Tibial artery (tissue), 4 donors: ENCODE results near the gene CPZ.

ENCODE experiments used
- DNase-seq, 2 donors: peaks; one replicate each; pipeline ENCODE4 v3.0.0-alpha.2; 2019
- H3K27ac ChIP-seq, 2 donors: fragments of 200-600 bp; sonication (generic) in 1 of 2; 1 replicate in 1 of 2; 2 replicates in 1 of 2; pipeline ENCODE4 v1.5.1; 2018 to 2019; ENCODE audit warnings: mild to moderate bottlenecking in 1 of 2
- H3K27me3 ChIP-seq, 2 donors: fragments of 200-600 bp; sonication (generic) in 1 of 2; one replicate each; pipeline versions ENCODE4 v1.5.1 to v1.6.0; 2016 to 2019
- H3K36me3 ChIP-seq, 3 donors: fragments of 200-600 bp; sonication (generic) in 2 of 3; one replicate each; pipeline ENCODE4 v1.5.1; 2016 to 2019; ENCODE audit warnings: mild to moderate bottlenecking in 2 of 3
- H3K4me1 ChIP-seq, 4 donors: fragments of 200-600 bp; sonication (generic) in 2 of 4; 1 replicate in 3 of 4; 2 replicates in 1 of 4; pipeline ENCODE4 v1.5.1; 2016 to 2019
- H3K4me3 ChIP-seq, 2 donors: fragments of 200-600 bp; sonication (generic) in 1 of 2; 1 replicate in 1 of 2; 2 replicates in 1 of 2; pipeline ENCODE4 v1.5.1; 2018 to 2019; ENCODE audit warnings: mild to moderate bottlenecking in 2 of 2
- H3K9me3 ChIP-seq, 3 donors: fragments of 200-600 bp; sonication (generic) in 1 of 3; one replicate each; pipeline ENCODE4 v1.5.1; 2016 to 2019
- intact Hi-C: fragments of 100-400 bp; cut with DNase I; formaldehyde crosslinking; loops from one replicate; pipeline ENCODE4 v1.15.0; 2023; ENCODE audit warnings: low total_unique reads
- TF ChIP-seq, protein P1 (sequence below), 2 experiments: fragments of 200-600 bp in 1 of 2; fragments of 450-650 bp in 1 of 2; IDR thresholded peaks; one replicate each; pipeline ENCODE4 v1.5.1; 2017 to 2019; ENCODE audit warnings: antibody characterized with exemption in 2 of 2, mild to moderate bottlenecking in 1 of 2, moderate library complexity in 1 of 2

The CPZ gene

DNA sequence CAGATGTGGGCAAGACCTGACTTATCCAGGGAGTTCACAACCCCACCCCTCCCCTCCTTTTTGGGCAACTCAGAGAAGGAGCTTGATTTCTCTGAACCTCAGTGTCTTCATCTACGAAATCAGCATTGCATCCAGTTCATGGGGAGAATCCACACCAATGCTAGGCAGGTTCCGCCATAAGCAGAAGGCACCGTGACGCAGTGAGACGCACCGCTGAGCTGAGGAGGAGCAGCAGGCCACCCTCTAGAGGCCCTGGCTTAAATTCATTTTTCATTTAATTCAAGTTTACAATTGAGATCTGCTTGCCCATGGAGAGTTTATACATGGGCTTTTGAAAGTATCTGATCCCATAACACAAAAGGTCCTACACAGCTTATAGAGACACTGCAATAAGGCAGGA lies 55.7 kb downstream of the CPZ start:
- no peaks in the 10 kb centered on the region for H3K36me3 ChIP-seq
- TF ChIP-seq, protein P1, sequence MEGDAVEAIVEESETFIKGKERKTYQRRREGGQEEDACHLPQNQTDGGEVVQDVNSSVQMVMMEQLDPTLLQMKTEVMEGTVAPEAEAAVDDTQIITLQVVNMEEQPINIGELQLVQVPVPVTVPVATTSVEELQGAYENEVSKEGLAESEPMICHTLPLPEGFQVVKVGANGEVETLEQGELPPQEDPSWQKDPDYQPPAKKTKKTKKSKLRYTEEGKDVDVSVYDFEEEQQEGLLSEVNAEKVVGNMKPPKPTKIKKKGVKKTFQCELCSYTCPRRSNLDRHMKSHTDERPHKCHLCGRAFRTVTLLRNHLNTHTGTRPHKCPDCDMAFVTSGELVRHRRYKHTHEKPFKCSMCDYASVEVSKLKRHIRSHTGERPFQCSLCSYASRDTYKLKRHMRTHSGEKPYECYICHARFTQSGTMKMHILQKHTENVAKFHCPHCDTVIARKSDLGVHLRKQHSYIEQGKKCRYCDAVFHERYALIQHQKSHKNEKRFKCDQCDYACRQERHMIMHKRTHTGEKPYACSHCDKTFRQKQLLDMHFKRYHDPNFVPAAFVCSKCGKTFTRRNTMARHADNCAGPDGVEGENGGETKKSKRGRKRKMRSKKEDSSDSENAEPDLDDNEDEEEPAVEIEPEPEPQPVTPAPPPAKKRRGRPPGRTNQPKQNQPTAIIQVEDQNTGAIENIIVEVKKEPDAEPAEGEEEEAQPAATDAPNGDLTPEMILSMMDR (IDR thresholded peaks at IDR 0.05): no peak
- H3K4me3 ChIP-seq: no peak overlapping the region
- H3K27ac ChIP-seq: no peak overlapping the region
- peaks cover 0 to 55% of the 10 kb centered on the region in 2 donors for H3K27me3 ChIP-seq
- no peak for DNase-seq
- no peaks in the 10 kb centered on the region for H3K9me3 ChIP-seq
- intact Hi-C loops: no loop called here
- no peaks in the 10 kb centered on the region for H3K4me1 ChIP-seq

DNA sequence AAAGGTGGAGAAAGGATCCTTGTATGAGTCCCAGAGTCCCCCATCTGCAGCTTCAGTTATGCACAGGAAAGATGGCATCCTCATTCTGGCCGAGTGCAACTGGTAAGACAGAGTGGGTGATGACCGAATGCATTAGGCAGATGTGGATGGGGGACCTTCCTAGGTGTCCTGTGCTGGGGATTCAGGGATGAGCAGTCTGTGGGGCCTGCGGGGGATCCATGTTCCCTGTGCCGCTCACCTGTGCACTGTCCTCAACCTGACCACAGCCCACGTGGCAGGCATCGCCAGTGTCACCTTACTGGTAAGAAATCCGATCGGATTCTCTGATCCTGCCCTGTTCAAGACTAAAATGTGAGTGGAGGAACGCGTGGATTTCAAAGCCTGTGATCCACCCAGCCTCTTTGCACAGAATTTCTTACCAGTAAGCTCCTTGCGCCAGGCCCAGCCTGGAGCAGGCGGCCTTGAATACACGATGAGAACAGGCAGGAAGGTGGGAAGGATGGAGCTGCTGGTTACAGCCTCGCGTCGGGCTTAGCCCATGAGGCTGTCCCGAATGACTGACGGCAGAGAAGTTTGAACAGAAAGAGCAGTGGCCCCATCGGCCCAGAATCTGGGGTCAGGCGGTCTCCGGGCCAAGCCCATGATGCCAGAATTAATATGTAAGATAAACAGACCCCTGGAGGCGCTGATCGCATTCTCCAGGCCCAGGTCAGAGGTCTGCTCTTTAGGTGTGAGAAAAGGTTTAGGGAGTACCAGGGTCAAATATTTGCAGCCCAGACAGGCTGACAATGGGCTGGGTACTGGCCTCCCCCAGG lies 56.5 kb downstream of the CPZ start:
- peak in 1 of 2 donors; percentile 46 for DNase-seq
- intact Hi-C loops: no loop called here
- no peaks in the 10 kb centered on the region for H3K36me3 ChIP-seq

DNA sequence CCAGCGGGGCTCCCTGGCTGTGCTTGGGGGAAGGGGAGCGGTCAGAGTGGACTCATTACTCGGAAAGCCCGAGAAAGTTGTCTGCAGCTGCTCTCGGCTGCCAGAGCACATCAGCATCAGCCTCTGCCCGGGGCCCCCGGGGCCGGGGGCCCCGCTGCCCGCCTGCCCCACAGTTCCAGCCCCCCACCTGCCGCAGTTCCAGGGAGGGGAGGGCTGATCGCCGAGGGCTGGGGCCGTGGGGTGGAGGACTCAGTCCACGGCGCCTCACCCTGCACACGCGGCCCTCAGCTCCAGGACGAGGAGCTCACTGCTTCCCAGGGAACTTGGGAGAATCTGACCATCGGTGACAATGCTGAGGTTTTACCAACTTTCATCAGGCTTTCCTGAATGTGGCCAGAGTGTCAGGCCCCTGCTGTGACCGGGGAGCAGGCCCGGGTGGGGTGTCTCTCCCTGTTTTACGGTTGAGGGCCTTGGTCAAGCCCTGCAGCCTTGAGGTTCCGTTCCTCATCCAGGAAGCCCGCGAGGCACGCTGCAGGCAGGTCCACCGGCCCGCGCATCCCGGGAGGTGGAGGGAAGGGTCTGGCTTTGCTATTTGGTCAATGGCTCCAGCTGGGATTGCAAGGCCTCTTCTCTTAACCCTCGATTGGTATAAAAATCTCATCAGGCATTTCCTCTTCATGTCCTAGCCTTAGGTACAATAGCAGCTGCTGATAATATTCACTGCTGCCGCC lies 57.2 kb downstream of the CPZ start:
- no peaks in the 10 kb centered on the region for H3K4me1 ChIP-seq
- H3K36me3 ChIP-seq: no peaks in the 10 kb centered on the region
- peaks cover 0 to 50% of the 10 kb centered on the region in 2 donors for H3K27me3 ChIP-seq
- no peaks in the 10 kb centered on the region for H3K9me3 ChIP-seq
- TF ChIP-seq, protein P1 (IDR thresholded peaks at IDR 0.05): no peak
- no peak overlapping the region for H3K4me3 ChIP-seq
- H3K27ac ChIP-seq: no peak overlapping the region
- intact Hi-C loops: no loop called here
- DNase-seq: peak in 1 of 2 donors; percentile 20

More for the DNA sequence above, 56.5 kb downstream of the CPZ start:
- Histone ChIP-seq H3K4me3 (no peak overlapping the region), H3K27me3 (peaks cover 0 to 51% of the 10 kb centered on the region in 2 donors), H3K9me3 (no peaks in the 10 kb centered on the region), H3K4me1 (no peaks in the 10 kb centered on the region), H3K27ac (no peak overlapping the region)
- TF ChIP-seq, protein P1 (IDR thresholded peaks at IDR 0.05): no peak

DNA sequence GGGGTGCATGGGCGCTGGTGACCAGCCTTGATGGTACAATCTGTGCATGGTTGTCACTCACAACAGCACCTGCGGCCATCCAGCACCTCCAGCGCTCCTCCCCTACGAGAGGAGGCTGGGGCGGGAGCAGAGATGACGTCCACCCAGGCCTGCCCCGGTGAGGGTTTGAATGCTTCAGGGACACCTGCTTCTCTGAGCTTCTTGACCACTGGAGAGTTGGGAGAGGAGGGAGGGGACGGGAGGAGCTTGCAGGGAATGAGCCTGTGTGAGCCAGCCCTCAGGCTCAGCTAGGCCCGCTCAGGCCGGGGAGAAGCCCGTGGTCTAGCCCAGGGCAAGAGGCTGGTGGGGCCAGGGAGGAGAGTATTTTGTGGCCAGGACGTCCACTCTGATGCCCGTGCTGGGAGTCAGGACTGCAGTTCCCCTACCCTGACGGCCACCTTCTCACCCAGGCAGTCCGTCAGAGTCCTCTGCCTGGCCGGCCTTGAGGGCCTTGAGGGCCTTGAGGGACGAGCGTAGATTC lies 59.2 kb downstream of the CPZ start:
- Histone ChIP-seq H3K36me3 (no peaks in the 10 kb centered on the region), H3K27me3 (peaks cover 0 to 47% of the 10 kb centered on the region in 2 donors), H3K9me3 (no peaks in the 10 kb centered on the region), H3K4me3 (no peak overlapping the region), H3K4me1 (no peaks in the 10 kb centered on the region), H3K27ac (no peak overlapping the region)
- peak in 1 of 2 donors; percentile 54 for DNase-seq
- TF ChIP-seq, protein P1 (IDR thresholded peaks at IDR 0.05): no peak
- intact Hi-C loops: no loop called here

DNA sequence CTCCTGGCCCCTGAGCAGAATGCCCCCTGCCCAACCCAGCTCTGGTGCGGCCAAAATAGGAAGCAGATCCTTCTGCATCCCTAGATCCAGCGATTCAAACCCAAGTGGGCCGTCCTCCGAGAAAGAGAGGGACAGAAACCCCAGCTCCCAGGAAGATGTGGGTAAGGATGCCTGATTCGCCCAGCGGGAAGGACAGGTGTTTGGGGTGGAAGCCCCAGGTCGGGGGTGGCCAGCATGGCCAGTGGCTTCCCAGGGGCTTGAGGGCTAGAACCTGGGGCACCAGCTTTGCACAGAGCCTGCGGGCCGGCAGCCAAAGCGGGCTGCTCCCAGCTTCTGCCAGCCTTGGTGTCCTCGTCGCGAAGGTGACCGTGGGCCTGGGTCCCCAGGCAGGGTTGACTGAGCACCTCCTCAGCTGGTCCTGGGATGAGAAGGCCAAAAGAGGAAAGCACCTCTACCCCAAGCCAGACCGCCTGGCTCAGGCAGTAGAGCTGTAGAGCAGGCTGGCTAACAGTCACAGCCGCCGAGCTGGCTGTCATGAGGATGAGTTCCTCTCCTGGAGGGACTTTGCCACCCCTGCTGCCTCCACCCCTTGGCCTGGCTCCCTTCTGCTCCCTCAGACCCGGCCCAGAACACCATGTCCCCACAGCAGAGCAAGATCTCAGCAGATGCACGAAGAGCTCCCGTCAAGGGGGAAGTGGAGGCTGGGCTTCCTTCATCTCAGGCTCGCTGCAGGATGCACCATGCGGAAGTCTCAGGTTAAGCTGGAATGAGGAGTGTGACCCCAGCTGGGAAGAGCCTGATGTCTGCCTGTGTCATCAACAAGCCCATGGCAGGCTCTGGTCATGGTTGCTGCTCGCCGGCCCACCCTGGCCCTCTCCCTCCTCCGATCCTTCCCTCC lies 59.9 kb downstream of the CPZ start:
- TF ChIP-seq, protein P1 (IDR thresholded peaks at IDR 0.05): no peak
- no peaks in the 10 kb centered on the region for H3K9me3 ChIP-seq
- no peaks in the 10 kb centered on the region for H3K4me1 ChIP-seq
- H3K4me3 ChIP-seq: no peak overlapping the region
- DNase-seq: peak in 1 of 2 donors; percentile 53
- H3K27me3 ChIP-seq: peaks cover 0 to 49% of the 10 kb centered on the region in 2 donors
- intact Hi-C loops: no loop called here
- H3K36me3 ChIP-seq: no peaks in the 10 kb centered on the region
- H3K27ac ChIP-seq: no peak overlapping the region
